GM12878 (cell line): ENCODE measurements around the gene DDX21. TPM values are rescaled to one million over a fixed set of nuclear protein-coding genes. Genes with fewer than 3 reads are reported as not detected.

Experiments
- ATF7 ChIP-seq: fragments of 450-650 bp; IDR thresholded peaks from 2 replicates; pipeline ENCODE4 v1.6.1; 2016; ENCODE audit warnings: low read depth, mild to moderate bottlenecking
- BHLHE40 ChIP-seq, 2 experiments: fragments of 450-650 bp in 1 of 2; IDR thresholded peaks; 2 replicates each; pipeline ENCODE4 v1.6.1; 2011 to 2017; ENCODE audit warnings: low read depth in 2 of 2, borderline replicate concordance in 1 of 2, improper control_type of control experiment in 1 of 2, low read length in 1 of 2, mild to moderate bottlenecking in 1 of 2
- CHD1 ChIP-seq: IDR thresholded peaks from 2 replicates; pipeline ENCODE4 v1.6.1; 2012; ENCODE audit warnings: low read depth, low read length, improper control_type of control experiment
- CREM ChIP-seq: IDR thresholded peaks from 2 replicates; pipeline ENCODE4 v1.6.1; 2014; ENCODE audit warnings: antibody characterized with exemption, low read depth
- CUX1 ChIP-seq: IDR thresholded peaks from 2 replicates; pipeline ENCODE4 v1.6.1; 2012; ENCODE audit warnings: improper control_type of control experiment, low read depth, low read length; ENCODE audit not compliant: insufficient replicate concordance
- EED ChIP-seq: sonication (generic); IDR thresholded peaks from 2 replicates; pipeline ENCODE4 v1.6.1; 2016; ENCODE audit warnings: antibody characterized with exemption, low read depth
- HDAC6 ChIP-seq: fragments of 200-600 bp; sonication (generic); IDR thresholded peaks from one replicate; pipeline ENCODE4 v1.8.0; 2017; ENCODE audit warnings: antibody characterized with exemption; ENCODE audit not compliant: unreplicated experiment
- IKZF1 ChIP-seq: fragments of 450-650 bp; conservative IDR thresholded peaks from 2 replicates; pipeline ENCODE4 v1.6.1; 2017; ENCODE audit warnings: antibody characterized with exemption, mild to moderate bottlenecking
- JUNB ChIP-seq: IDR thresholded peaks from 2 replicates; pipeline ENCODE4 v1.6.1; 2016; ENCODE audit warnings: antibody characterized with exemption, mild to moderate bottlenecking
- LARP7 ChIP-seq: fragments of 450-650 bp; IDR thresholded peaks from 2 replicates; pipeline ENCODE4 v1.6.1; 2017; ENCODE audit warnings: mild to moderate bottlenecking
- MTA2 ChIP-seq: fragments of 450-650 bp; IDR thresholded peaks from 2 replicates; pipeline ENCODE4 v1.6.1; 2016; ENCODE audit warnings: low read depth, mild to moderate bottlenecking, moderate library complexity
- MXI1 ChIP-seq: fragments of 150-350 bp; IDR thresholded peaks from 2 replicates; pipeline ENCODE4 v1.6.1; 2011; ENCODE audit warnings: low read depth, mild to moderate bottlenecking, inconsistent platforms, low read length, improper control_type of control experiment
- NBN ChIP-seq: fragments of 450-650 bp; IDR thresholded peaks from 2 replicates; pipeline ENCODE4 v1.6.1; 2016
- NFIC ChIP-seq: IDR thresholded peaks from 2 replicates; pipeline ENCODE4 v1.6.1; 2012; ENCODE audit warnings: low read depth, mild to moderate bottlenecking, inconsistent platforms, low read length, moderate library complexity
- NR2F1 ChIP-seq: fragments of 450-650 bp; conservative IDR thresholded peaks from 2 replicates; pipeline ENCODE4 v1.6.1; 2017; ENCODE audit warnings: mild to moderate bottlenecking
- SIX5 ChIP-seq: IDR thresholded peaks from 2 replicates; pipeline ENCODE4 v1.6.1; 2011; ENCODE audit warnings: mild to moderate bottlenecking, low read depth, low read length, moderate library complexity; ENCODE audit not compliant: severe bottlenecking
- SMC3 ChIP-seq: IDR thresholded peaks from 2 replicates; pipeline ENCODE4 v1.6.1; 2011; ENCODE audit warnings: low read length, improper control_type of control experiment, borderline replicate concordance
- SREBF1 ChIP-seq: IDR thresholded peaks from 2 replicates; pipeline ENCODE4 v1.6.1; 2012; ENCODE audit warnings: mild to moderate bottlenecking, low read length
- USF2 ChIP-seq: IDR thresholded peaks from 2 replicates; pipeline ENCODE4 v1.6.1; 2011; ENCODE audit warnings: low read depth, low read length, improper control_type of control experiment, borderline replicate concordance
- YBX1 ChIP-seq: fragments of 450-650 bp; IDR thresholded peaks from 2 replicates; pipeline ENCODE4 v1.6.1; 2016; ENCODE audit warnings: antibody characterized with exemption
- YY1 ChIP-seq: IDR thresholded peaks from 2 replicates; pipeline ENCODE4 v1.6.1; 2011; ENCODE audit warnings: low read depth, mild to moderate bottlenecking, low read length
- polyA plus RNA-seq, 11 experiments: library from polyadenylated mRNA; depleted of rRNA in 4 of 11; unstranded in 6 of 11; stranded (reverse) in 5 of 11; fragments of >200 nt; fragmentation: Nextera tagmentation in 4 of 11; fragmentation: Illumina TruSeq in 1 of 11; extraction: Ambion mirVana in 4 of 11; extraction: Trizol in 1 of 11; gene quantifications; 1 replicate in 1 of 11; 2 replicates in 10 of 11; pipeline versions ENCODE4 v1.2.1 to v1.2.3, GENCODE V29; 2011 to 2016; ENCODE audit warnings: inconsistent platforms in 2 of 11, missing spikeins in 2 of 11, low read depth in 1 of 11
- total RNA-seq, 4 experiments: library from RNA; depleted of rRNA in 3 of 4; stranded (reverse); fragments of >200 nt in 3 of 4; fragmentation: Illumina TruSeq in 1 of 4; extraction: Trizol in 1 of 4; gene quantifications; 2 replicates each; pipeline versions ENCODE4 v1.2.1 to v1.2.3, GENCODE V29; 2013 to 2021
- TF ChIP-seq, protein P1 (sequence below): fragments of 450-650 bp; IDR thresholded peaks from 2 replicates; pipeline ENCODE4 v1.6.1; 2017; ENCODE audit warnings: antibody characterized with exemption, mild to moderate bottlenecking, moderate library complexity

Gene DDX21
- total and polyA plus RNA-seq, 10 of the 15 experiments (the other 5 are each of a cell fraction or from before 2014, with no cell fraction given) = 41.1 to 182 (median 116) TPM

GRCh38 chr10:68955832-68956532 lies at the start of gene DDX21 (continued):
- TF ChIP-seq SIX5 = peak; percentile 18
- TF ChIP-seq MXI1 = peak; percentile 99
- TF ChIP-seq NFIC = peak; percentile 51; the same call in 1 of the 2 replicates
- no peak for TF ChIP-seq HDAC6
- no peak for TF ChIP-seq MTA2
- no peak for TF ChIP-seq NR2F1
- TF ChIP-seq SREBF1 = no peak
- TF ChIP-seq BHLHE40 (IDR thresholded peaks at IDR 0.05; ENCODE audit: borderline replicate concordance in 1 of 2, low read depth in 2 of 2, low read length in 1 of 2) = 0 out of 4 replicates have a peak, but pooled peaks of 1 of the 2 experiments have one; percentile 4
- no peak; the same call in 1 of the 2 replicates for TF ChIP-seq LARP7
- no peak for TF ChIP-seq CUX1
- TF ChIP-seq, protein P1, sequence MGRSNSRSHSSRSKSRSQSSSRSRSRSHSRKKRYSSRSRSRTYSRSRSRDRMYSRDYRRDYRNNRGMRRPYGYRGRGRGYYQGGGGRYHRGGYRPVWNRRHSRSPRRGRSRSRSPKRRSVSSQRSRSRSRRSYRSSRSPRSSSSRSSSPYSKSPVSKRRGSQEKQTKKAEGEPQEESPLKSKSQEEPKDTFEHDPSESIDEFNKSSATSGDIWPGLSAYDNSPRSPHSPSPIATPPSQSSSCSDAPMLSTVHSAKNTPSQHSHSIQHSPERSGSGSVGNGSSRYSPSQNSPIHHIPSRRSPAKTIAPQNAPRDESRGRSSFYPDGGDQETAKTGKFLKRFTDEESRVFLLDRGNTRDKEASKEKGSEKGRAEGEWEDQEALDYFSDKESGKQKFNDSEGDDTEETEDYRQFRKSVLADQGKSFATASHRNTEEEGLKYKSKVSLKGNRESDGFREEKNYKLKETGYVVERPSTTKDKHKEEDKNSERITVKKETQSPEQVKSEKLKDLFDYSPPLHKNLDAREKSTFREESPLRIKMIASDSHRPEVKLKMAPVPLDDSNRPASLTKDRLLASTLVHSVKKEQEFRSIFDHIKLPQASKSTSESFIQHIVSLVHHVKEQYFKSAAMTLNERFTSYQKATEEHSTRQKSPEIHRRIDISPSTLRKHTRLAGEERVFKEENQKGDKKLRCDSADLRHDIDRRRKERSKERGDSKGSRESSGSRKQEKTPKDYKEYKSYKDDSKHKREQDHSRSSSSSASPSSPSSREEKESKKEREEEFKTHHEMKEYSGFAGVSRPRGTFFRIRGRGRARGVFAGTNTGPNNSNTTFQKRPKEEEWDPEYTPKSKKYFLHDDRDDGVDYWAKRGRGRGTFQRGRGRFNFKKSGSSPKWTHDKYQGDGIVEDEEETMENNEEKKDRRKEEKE = no peak
- TF ChIP-seq YBX1 = no peak
- TF ChIP-seq NBN = peak; percentile 83; the same call in 1 of the 2 replicates
- peak; percentile 83 for TF ChIP-seq IKZF1
- TF ChIP-seq SMC3 = peak; percentile 32; the same call in 1 of the 2 replicates
- TF ChIP-seq CHD1 = no peak
- no peak for TF ChIP-seq USF2
- 0 out of 2 replicates have a peak, but pooled peaks have one; percentile 14 for TF ChIP-seq EED
- peak; percentile 96 for TF ChIP-seq CREM
- TF ChIP-seq YY1 = peak; percentile 86
- TF ChIP-seq JUNB = no peak
- peak; percentile 69 for TF ChIP-seq ATF7
